ENCODE data around the gene NTSR2.

- no peak for TF ChIP-seq CBX5 (IDR thresholded peaks at IDR 0.05; ENCODE audit: low read depth)
- TF ChIP-seq POU2F2 (IDR thresholded peaks at IDR 0.05; ENCODE audit: borderline replicate concordance, low read depth, low read length): no peak
- TF ChIP-seq JUND (IDR thresholded peaks at IDR 0.05; ENCODE audit: low read depth, low read length): no peak
- no peak for TF ChIP-seq FOXK2 (IDR thresholded peaks at IDR 0.05)
- TF ChIP-seq TCF7 (IDR thresholded peaks at IDR 0.05; ENCODE audit: borderline replicate concordance): no peak
- no peak for TF ChIP-seq HDGF (IDR thresholded peaks at IDR 0.05)
- TF ChIP-seq ZBTB33 (IDR thresholded peaks at IDR 0.05): no peak
- TF ChIP-seq PML (IDR thresholded peaks at IDR 0.05; ENCODE audit: low read length): no peak
Observed at GRCh38 chr2:11663427-11663826, 6.6 kb downstream of the NTSR2 start.
